GM19438 (cell line): ENCODE measurements around the gene MKI67.
"Not testable (repeated sequence)": the region's sequence is repeated elsewhere in the genome, so short reads cannot be mapped to it uniquely, and the experiment has no call there.

Source experiments
- ATAC-seq: cut with Tn5 transposase; IDR thresholded peaks from one replicate; pipeline ENCODE4 v1.9.1; 2021; ENCODE audit warnings: low read depth; ENCODE audit not compliant: unreplicated experiment

The MKI67 gene

DNA sequence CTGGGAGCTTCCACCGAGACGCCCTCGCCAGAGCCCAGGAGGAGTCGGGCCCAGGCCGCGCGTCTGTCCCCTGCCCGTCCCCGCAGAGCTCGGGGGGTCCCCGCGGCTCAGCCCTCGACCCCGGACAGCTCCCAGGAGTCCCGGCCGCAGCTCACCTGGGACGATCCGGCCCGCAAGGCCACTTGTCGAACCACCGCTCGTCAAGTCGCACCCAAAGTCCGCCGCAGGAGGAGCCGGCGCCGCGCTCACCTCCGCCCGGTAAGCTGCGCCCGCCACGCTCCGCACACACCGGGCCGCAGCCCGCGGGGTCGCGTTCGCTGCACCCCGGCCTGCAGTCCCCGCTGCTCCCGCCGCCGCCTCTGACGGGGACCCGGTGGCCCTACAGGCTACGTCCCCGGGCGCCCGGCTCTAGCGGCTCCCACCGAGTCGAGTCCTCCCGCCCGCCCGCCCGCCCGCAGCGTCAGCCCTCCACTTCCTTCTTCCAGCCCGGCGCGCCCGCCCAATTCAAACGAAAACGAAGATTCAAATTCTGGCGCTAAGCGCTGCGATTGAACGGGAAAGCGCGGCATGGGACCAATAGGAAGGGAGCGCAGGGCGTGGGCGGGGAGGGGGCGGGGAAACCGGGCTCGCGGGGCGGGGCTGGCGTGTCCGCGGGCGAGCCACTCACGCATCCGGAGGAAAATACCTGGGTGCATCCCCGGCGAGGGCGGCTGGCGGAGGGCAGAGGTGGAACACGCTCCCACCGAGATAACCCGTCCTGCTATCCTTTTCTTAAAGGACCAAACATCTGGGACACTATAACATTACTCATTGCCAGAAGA is at the start of gene MKI67:
MKI67 (minus strand) TSS at position 480 of the 821 bp plus-strand sequence. CDS start 756 bp downstream, outside the sequence.
- ATAC-seq: peak; percentile 88

DNA sequence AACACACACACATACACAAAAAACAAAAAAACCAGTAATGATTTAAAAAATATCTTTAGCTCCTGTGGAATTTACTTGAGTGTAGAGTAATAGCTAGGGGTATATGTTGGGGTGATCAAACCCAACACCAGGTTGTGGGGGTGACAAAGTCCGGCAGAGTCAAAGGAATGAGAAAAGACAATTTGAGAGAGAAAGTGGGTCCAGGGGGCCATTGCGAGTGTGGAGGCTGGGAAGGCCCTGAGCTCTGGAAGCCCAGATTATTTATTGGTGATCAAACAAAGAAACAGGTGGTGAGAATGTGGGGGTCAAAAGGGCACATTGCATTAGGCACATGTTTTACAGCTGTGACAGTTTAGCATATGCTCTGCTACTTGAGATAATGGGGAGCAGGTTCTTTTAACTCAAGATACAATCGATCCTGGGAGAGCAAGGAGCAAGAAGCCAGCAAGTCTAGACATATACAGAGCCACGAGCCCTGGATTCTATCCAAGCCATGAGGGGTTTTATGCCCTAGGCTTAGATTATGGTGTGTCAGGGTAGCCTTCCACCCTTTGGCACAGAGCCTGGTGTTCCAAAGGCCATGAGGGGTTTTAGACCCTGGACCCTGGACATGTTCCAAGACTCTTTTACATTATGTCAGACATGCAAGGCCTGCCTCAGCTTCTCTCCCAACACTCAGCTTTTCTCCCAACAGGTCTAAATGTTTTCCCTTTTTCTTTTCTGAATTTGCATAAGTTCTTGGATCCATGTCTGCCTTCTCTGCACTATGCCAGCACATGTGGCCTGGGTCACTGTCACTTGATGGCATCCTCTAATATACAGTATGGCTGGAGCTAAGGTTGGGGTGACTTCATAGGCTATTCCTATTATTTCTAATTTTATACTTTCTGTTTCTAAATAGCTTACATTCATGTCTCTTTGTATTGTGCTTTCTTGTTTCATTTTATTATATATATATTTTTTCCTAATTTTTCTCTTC is 48.6 kb upstream of the MKI67 start:
- no peak for ATAC-seq

- ATAC-seq: no peak
Observed at GRCh38 chr10:128173386-128173785, 47.2 kb upstream of the MKI67 start.

DNA sequence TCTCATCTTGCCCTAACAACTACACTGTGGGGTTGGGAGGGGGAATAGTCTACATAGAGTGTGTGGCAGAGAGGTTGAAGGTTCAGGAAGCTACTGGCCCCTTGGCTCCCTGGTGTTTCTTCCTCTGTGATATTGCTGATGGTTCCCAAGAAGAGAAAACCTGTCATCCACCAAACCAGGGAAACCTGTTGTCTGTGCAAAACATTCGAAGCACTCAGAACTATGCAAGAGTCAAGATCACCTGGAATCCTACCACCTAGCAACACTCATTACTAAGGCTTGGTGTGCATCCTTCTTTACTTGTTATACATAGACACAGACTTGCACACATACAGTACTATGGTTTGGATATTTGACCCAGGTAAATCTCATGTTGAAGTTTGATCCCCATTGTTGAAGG is 46.5 kb upstream of the MKI67 start:
- no peak for ATAC-seq

DNA sequence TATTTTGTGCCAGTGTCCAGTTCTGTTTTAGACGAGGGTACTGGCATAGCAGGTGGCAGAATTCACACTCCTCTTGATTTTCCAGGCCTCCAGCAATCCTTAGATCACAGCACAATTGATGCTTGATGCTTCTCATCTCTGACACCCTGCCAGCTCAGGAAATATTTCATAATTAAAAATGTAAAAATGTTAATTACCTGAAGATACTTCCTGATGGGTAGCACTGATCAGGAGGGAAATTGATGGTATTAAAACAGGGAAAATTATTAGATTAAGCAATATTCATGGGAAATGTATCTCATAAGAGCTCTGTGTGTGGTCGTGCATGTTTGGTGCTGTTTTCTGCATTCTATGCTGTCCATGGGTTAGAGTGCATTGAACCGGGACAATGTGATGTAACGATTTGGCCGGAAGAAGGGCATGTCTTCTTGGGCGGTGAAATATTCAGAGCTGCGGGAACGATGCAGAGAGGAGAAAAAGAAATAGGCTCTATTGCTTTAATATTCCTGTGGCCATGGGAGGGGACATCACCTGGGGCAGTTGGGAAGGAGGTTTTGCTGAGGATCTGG is 43.7 kb upstream of the MKI67 start:
- no peak for ATAC-seq

DNA sequence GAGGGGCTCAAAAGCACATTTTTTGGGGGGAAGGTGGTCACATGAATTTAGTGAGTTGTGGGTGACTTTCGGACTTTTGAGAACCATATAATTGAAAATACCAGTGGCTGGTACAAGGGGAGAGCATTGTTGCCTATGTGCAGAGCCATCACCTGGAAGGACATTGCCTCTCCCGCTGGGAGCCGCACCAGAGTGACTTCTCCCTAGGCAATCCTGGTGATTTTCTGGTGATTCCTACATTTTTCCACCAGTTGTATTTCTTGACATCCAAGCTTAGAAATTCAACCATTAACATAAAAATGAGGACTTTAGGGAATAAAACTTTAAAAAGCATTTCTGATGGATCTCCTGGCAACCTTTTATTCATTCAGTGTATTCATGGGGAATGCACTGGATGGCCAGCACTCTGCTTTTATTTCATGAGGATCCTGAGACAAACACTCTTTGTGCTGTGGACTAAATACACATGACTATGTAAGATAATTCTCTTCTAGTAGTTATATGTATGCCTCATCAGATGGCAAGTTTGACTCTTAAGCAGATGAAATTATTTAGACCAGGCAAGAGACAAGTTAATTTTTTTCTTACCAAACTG is 41.8 kb upstream of the MKI67 start:
- ATAC-seq: no peak

DNA sequence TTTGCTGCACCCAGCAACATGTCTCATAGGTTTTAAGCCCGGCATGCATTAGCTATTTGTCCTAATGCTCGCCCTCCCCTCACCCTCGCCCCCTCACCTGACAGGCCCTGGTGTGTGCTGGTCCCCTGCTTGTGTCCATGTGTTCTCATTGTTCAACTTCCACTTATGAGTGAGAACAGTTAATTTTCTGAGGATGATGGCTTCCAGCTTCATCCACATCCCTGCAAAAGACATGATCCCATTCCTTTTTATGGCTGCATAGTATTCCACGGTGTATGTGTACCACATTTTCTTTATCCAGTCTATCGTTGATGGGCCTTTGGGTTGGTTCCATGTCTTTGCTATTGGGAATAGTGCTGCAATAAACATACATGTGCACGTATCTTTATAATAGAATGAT is 40.9 kb upstream of the MKI67 start:
- ATAC-seq: not testable (repeated sequence)

DNA sequence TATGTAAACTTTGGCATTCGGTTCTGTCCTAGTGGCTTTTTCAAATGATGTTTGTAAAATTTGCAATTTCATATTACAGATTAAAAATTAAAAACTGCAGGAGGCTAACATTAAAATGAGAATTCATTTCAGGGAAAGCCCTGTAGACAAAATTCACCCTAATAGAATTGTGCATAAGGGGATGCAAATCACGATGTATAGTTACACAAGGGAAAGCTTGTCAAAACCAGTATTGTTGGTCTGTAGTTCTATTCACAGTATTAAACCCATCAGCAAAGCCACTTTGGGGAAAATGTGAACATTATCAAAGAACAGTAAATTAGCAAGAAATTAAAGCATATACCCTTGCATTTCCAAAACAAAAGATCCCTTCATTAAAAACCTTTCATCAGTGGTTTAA is 39.9 kb upstream of the MKI67 start:
- no peak for ATAC-seq

- no peak for ATAC-seq
Observed at GRCh38 chr10:128165536-128165935, 39.3 kb upstream of the MKI67 start.

- no peak for ATAC-seq
Observed at GRCh38 chr10:128163701-128164100, 37.5 kb upstream of the MKI67 start.

DNA sequence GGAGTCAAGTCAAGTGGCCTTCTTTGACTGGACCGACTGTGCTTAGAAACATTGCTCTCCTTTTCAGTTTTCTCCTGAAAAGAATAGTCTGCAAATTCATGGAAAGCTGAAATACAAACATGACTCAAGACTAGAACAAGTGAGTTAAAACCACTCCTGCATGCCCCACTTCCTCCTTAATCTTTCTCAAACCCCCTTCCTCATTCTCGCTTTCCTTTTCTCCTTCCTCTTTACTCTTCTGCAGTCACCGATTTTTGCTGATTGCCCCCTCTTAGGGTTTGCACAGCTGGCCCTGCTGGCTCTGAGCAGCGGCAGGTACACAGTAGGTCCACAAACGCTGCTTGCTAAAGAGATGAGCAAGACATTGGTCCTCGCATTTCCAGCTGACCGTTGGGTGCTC is 34.8 kb upstream of the MKI67 start:
- no peak for ATAC-seq

GRCh38 chr10:128160297-128160711 is 34.1 kb upstream of the MKI67 start:
- ATAC-seq: no peak

GRCh38 chr10:128158021-128158795 is 32.0 kb upstream of the MKI67 start:
- no peak for ATAC-seq

GRCh38 chr10:128156999-128157755 is 31.0 kb upstream of the MKI67 start:
- ATAC-seq: no peak

DNA sequence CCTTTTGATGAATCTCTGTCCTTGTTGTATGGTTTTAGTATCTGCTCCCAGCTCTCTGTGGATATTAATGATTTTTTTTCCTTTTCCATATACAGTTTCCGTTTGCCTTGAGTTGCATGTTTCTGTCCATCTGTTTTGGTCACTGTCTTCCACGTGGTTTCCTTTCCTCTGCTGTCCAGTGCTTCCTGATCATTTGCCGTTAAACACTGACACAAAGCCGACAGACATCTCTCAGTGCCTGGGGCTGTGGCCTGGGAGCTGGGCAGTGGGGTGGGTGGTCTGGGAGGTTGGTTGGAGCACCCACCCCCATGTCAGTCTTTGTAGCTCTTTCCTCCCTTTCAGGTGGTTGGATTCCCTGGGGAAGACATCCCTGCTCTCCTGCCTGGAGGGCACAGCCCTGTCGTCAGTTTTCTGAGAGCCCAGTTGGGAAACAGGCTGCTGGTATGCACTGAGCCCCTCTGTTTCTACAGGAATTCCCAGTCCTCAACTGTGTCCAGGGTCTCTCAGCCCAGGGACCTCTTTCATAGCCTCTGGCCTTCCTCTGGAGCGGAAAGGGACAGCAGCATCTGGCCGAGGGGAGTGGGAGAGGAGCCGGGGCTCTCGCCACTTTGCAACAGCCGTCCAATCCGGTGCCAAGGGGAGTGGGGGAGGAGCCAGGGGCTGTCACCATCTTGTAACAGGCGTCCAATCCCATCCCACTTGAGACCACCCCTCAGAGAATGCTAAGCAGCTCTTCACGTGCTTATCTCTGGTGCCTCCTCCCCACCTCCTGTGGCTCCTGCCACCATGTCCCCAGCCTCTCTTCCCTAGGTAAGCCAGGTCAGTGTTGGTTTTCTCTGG is 26.7 kb upstream of the MKI67 start:
- ATAC-seq: no peak

DNA sequence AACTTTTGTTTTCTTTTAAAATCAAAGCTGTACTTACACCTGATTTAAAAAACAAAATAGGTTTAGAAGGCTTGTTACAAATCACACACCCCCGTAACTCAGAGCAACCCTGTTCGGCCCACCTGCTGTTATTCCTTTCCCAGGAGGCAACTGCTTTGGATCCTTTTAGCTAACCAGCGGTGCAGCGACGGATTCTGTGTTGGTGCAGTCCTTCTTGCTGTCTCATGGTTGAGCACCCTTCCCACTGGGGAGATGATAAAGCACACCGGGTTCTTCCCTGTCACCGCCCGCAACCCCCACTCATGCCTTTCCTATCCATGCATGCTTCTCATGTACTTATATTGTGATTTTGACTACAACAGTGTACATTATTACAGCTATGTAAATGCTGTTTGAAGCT is 24.8 kb upstream of the MKI67 start:
- no peak for ATAC-seq

DNA sequence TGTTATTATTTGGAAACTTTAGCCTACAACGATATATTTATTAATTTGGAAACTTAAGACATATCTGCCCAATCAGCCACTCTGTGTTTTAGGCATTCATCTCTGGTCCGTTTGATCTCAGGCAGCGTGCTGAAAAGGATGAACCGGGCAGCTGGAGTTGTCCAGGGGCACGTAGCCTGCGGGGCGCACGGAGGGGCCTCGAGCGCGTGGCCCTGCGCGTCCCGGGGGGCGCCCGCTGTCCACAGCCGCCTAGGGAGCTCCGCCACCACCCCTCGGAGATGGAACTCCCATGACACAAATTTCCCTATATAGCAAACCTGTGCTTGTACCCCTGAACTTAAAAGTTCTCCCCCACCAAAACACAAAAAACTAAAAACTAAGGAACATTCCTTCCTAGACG is 24.3 kb upstream of the MKI67 start:
- ATAC-seq: no peak

DNA sequence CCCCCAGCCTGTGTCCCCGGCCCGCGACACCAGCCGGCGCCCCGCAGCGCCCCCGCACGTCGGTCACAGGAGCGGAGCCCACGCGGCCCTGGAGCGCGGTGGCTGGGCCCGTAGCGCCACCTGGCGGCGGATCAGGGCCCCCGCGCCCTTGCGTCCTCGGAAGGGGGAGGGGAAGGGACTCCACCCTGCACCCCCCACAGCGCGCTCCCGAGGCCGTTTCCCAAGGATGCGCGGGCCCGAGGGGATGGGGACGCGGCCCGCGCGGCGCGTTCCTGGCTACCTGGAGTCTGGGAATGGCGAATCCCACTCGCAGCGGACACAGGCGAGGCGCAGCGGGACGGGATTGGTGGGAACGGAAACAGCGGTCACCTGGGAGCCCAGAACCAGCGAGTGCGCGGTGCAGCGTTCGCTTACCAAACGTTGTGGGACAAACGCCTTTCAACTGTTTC is 23.8 kb upstream of the MKI67 start:
- peak; percentile 93 for ATAC-seq
